Head of caudate nucleus (tissue), 42 donors: ENCODE data around the gene ATP2B2.

Source experiments
- DNase-seq, 42 donors: peaks; one replicate each; pipeline versions ENCODE4 v3.0.0 to v3.0.0-alpha.2; 2020 to 2021; ENCODE audit warnings: mixed read lengths in 7 of 42
- intact Hi-C: fragments of 100-400 bp; cut with DNase I; formaldehyde crosslinking; loops from one replicate; pipeline ENCODE4 v1.15.0; 2022

Gene ATP2B2

DNA sequence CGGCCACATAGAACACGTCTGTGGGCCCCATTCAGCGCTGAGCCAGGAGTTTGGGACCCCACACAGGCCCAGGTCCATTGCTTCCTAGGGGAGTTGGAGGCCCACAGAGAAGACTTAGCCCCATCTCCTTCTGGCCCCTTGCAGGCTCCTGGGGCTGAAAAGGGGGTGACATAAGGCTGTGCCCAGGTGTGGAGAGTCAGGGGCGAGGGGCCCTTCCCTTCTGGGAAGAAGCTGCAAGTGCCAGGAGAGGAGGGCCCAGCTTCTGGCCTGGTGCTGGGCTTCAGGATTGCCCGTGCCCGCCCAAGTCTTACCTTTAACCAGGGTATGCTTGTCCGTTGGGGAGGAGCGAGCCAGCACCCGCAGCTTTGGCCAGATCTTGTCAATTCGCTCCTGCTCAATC lies 155.6 kb downstream of the ATP2B2 start:
- intact Hi-C loops: no loop called here
- no peak for DNase-seq

DNA sequence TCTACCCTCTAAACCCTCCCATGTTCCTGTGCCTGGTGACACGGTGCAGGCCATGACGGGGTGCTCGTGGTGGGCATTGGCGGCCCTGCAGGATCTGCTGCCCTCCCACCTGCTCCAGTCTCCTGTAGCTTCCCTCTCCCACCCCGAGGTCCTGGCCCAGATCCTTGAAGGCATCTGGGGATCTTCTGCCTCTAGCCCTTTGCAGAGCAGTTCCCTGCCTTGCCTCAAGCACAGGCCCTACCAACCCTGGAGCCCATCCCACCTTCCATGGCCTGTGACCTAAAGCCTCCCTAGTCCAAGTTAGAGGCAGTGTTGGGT lies 157.0 kb downstream of the ATP2B2 start:
- DNase-seq: no peak
- intact Hi-C loops: no loop called here

DNA sequence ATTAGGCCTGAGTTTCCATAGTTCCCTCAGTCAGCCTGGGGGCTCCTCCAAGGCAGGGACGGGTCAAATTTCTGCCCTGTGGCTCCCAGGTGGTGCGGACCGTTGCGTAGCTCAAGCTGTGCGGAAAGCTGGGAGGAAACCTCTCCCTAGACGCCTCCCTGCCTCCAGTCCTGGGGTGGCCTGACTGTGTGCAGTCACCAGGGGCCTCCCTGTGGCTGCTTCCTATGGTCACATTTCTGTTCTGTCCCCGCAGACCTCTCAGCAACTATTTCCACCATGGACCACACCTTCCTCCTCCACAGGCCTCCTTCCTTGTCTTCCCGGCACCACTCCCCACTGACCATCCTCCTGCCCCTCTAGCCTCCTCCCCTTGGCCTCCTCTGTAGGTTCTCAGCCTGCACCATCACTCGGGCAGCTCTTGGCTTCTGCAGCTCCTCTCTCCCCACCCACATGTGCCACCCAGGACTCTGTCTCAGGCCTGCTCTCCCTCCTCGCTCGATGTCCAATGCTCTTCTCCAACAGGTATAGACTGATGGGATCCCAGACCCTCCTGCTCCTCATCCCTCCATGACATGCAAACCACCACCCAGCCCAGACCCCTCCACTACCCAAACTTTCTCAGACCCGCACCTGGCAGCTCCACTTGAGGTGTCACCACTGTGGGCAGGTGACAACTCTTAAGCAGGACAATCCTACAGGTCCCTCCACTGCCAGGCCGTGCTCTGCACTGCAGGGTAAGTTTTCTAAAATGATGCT lies 157.6 kb downstream of the ATP2B2 start:
- intact Hi-C loops: no loop called here
- no peak for DNase-seq

DNA sequence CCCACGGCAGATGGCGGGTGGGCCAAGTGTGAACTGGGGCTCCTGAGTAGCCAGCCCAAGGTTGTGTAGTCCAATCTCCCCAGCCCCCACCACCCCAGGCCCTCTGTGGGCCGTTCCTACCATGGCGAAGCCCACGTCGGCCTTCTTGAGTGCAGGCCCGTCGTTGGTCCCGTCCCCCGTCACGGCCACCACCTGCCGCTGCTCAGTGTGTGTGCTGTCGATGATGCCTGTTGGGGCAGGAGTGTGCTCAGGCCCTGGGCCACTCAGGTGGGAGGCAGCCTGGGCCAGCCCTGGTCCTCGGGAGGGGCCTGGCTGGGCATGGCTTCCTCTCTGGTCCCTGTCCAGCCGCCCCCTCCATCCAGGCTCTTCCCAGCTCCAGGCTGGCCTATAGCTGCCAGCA lies 159.5 kb downstream of the ATP2B2 start:
- DNase-seq: no peak
- intact Hi-C loops: no loop called here

DNA sequence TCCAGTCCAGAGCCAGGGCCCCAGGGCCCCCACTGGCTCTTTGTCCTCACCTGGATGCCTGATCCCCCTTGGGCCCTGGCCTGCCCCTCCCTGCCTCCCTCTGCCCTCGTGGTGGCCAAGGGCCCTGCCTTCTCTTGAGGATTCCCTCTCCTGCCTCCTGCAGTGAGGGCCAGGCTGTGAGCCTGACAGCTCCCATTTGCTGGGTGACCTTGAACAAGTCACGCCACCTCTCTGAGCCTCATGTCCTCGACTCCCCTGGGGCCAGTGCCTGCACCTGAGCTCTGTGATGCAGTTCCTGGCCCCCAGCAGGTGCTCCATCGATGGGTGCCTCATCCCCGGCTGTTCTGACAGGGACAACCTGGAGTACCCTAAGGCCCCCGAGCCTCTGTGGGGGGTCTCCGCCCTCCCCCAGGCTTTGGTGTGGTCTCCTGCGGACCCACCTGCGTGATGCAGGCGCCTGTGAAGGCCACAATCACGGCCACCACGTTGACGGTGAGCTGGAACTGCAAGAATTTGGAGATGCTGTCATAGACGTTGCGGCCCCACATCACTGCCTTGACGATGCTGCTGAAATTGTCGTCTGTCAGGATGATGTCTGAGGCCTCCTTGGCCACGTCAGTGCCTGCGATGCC lies 160.3 kb downstream of the ATP2B2 start:
- DNase-seq: no peak
- intact Hi-C loops: loop anchor here (5.0 kb wide), 1 partner anchor 392 kb away; no protein-coding TSS in a partner anchor

DNA sequence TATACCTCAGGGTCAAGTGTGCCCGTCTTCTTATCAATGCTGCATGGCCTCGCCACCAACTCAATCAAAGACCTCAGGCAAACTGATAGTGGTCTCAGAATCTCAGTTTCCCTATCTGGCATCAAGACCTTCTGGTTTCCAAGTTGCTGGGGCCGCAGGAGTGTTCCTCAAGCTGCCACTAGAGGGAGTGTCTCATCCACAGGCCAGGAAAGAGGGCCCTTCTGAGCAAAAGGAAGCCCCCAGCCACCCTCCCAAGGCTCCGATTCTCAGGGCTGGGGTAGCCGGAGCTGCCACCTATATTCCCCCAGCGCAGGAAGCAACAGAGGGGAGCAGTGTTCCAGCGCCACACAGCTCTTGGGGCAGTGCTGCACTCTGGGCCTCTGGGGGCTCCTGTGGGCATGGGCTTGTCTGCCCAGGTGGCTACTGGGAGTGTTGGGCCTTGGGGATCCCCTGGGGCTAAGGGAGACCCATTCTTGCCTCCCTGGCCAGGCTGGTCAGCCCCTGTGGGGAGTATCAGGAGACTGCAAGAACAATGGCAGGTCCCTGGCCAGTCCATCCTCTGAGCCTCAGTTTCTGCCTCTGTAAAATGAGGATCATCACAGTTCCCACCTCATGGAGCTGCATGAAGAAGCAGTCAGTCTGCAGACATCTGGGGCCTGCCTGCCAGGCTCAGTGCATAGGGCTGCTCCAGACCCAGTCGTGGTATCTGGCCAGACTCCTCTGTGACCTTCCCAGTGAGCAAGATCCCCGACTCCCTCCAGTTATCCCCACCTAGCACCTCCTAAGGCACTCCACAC lies 161.0 kb downstream of the ATP2B2 start:
- intact Hi-C loops: loop anchor here (5.0 kb wide), 1 partner anchor 393 kb away; no protein-coding TSS in a partner anchor
- DNase-seq: peak; percentile 21 to 81 (median 56)

DNA sequence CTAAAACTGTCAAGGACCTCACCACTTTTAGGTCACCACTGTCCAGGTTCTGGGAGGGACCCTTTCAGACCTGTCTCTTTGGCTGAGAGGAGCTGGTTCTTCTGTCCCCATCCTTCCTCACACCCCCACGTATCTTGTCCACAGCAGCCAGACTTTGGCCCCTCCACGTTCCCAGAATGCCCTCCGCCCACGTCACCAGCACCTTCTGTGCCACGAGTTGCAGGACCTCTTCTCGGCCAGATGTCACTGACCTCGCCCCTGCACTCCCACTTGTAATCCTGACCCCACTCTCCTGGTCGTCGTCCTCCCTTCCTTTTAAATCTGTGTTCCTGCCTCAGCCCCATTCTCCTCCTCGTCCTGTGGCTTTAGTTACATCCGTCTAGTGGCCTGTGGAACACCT lies 161.9 kb downstream of the ATP2B2 start:
- DNase-seq: no peak
- intact Hi-C loops: loop anchor here (5.0 kb wide), 1 partner anchor 394 kb away; no protein-coding TSS in a partner anchor

DNA sequence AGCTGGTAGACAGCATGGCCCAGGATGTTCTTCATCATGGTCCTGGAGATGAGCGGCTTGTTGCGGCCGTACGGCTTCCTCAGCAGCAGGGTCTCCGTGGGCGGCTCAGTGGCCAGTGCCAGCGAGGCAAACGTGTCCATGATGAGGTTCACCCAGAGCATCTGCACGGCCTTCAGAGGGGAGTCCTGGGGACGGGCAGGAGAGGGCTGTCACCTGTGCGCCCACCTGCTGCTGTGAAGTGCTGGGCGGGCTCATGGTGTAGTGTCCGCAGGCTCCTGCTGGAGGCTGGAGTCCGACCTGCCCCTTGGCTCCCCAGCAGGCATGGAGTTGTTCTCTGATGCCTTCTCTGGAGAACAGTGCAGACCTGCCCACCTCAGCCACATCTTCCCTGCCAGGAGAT lies 162.6 kb downstream of the ATP2B2 start:
- intact Hi-C loops: loop anchor here (5.0 kb wide), 1 partner anchor 395 kb away; no protein-coding TSS in a partner anchor
- no peak for DNase-seq

DNA sequence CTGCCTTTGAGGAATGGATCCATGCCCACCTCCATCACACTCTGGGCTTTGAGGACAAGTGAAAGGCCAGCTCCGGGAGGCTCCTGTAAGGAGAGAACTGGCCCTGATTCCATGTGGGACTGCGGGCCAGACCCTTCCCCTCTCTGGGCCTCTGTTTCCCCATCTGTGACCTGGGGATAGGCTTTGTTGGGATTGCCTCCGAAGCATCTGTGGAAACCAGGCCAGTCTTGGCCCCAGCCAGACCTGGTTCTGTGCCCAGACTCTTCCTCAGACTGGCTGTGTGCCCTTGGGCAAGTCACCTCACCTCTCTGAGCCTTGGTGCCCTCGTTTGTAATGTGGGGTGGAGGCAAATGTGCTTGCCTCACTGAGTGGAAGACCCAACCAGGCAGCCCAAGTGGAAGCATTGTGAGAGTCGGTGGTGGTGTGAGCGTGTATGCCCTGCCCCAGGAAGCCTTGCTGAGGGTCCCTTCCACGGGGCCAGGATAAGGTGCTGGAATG lies 163.4 kb downstream of the ATP2B2 start:
- no peak for DNase-seq
- intact Hi-C loops: loop anchor here (5.0 kb wide), 1 partner anchor 395 kb away; no protein-coding TSS in a partner anchor

DNA sequence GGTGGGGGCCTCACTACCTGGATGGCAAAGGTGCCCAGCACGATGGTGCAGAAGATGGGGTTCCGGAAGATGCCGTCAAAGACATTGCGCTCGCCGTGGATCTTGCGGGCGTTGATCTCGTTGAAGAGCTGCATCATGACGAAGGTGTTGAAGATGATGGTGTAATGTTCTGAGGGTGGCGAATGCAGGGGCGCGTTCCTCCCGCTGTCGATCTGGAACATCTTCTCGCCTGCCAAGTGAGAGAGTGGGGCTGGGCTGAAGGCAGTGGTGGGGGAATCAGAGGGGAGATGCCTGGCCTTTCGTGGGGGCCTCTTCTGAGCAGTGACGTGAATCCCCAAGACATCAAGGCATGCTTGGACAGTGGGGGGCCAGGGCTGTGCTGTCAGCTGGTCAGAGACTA lies 164.9 kb downstream of the ATP2B2 start:
- intact Hi-C loops: loop anchor here (5.0 kb wide), 1 partner anchor 397 kb away; no protein-coding TSS in a partner anchor
- peak in 39 of 42 donors; percentile 29 to 87 (median 61) for DNase-seq

DNA sequence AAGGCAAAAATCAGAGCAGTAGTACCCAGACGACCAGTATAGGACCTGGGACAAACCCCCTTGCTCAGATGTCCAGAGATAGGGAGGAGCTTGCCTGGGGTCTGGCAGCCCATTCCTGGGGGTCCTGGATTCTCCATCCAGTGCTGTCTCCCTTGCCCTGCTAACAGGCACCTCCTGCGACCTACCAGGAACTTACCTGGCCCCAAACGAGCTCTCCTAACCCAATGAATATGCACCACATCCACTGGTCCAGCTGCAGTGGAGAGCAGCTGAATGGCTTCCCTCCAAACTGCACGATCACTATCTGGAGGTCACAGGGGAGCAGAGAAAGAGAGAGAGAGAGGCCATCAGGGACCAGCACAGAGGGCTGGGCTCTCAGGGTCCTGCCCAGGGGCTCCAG lies 165.3 kb downstream of the ATP2B2 start:
- intact Hi-C loops: loop anchor here (5.0 kb wide), 1 partner anchor 397 kb away; no protein-coding TSS in a partner anchor
- no peak for DNase-seq

DNA sequence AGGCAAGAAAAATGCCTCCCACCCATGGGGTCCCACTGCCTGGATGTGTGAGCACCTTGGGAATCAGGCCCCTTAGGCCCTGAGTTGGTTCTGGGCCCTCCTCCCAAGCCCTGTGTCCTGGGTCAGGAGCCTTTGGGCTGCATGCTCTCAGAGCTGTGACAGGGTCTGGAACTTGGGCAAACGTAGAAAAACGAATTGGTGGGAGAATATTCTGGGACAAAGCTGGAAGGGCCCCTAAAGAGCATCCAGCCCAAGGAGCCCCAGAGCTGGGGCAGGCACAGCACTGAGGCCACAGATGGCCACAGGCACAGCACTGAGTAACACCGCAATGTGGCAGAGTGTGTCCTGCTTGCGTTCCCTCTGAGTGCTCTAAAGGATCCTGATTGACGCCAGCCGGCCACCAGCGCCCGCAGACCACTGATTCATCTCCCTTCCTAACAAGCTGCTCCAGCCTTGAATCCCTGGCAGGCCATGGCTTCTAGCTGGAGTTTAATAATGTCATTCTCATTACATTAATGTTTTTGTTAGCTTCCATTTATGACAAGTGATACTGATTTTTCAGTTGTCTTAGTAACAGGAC lies 165.9 kb downstream of the ATP2B2 start:
- intact Hi-C loops: no loop called here
- no peak for DNase-seq

DNA sequence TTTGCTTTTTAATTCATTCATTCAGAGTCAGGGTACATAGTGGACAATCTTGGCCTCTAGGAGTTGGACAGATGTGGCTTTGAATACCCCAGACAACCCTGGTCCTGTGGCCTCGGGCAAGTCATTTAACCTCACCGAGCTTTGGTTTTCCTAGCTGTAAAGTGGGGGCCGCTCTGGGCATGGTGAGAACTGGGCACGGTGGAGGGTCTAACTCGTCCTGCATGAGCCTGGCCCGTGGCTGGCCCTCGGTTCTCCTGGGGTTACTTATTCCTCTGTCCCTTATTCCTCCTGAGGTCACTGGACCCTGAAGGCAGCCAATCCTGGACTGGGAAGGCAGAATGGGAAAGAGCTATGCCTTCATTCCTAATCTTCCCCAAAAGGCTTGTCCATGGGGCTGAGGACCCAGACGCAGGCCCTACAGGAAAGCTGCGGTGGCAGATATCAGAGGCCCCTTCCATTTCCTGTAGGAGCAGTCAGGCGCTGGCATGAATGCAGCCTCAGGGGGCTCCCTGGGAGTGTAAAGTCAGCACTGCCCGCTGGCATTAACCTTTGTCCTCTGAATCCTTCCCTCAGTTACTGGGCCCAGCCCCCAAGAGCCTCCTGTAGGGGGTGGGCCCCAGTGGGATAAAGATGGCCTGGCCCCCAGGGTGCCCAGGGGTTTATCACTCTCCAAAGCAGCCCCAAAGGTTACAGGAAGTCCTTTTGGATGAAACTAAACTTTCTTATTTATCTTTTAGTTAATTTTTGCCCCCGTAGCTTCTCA lies 166.6 kb downstream of the ATP2B2 start:
- intact Hi-C loops: no loop called here
- no peak for DNase-seq

DNA sequence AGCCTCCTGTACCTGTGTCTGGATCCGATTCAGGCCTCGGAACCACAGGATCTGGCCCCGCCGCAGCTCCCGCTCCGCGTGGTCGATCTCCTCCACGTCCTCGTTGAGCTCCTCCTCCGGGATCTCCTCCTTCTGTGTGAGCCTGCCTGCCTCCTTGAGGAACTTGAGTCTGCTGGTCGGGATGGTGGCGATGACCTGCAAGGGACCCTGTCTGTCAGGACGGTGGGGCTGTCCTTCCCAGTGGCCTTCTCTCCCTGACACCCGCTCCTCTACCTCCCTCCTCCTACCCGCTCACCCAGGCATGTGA lies 167.3 kb downstream of the ATP2B2 start:
- intact Hi-C loops: no loop called here
- DNase-seq: peak in 11 of 42 donors; percentile 21 to 69 (median 40)

DNA sequence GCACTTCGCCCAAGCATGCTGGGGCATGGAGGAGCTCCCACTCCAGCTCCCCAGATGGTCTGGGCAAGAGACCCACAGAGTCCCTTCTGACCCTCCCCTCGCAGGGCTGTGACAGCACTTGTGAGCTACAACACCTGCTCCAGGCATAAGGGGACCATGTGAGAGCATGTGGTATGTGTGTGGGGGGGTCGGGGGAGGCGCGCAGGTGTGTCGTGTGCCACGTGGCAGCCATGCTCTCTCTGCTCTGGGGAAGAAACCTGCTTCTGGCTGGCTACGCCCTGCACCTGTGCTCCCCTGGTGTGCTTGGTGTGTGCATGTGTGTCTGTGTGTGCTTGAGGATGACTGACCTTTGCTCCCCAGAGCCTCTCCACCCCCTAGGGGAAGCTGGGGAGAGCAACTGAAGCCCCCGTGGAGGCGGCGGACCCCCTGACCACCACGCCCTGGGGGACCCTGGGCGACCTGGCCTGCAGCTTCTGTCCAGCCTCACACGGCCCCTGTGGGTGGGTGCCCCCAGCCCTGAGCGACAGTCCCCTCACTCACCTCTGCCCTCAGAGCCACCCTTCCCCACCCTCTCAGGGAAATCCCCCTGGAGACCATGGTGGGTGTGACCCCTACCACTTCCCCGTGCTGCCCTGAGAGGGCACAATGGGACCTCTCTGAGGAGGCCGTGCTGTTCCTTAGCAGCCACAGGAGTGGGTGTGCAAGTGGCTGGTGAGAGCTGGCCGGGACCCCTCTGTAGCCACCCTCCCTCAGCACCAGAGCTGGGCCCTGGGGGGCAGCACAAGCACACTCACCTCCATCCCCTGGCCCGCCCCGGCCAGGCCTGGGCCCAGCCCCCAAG lies 167.8 kb downstream of the ATP2B2 start:
- intact Hi-C loops: no loop called here
- DNase-seq: peak in 2 of 42 donors; percentile 25 to 28

DNA sequence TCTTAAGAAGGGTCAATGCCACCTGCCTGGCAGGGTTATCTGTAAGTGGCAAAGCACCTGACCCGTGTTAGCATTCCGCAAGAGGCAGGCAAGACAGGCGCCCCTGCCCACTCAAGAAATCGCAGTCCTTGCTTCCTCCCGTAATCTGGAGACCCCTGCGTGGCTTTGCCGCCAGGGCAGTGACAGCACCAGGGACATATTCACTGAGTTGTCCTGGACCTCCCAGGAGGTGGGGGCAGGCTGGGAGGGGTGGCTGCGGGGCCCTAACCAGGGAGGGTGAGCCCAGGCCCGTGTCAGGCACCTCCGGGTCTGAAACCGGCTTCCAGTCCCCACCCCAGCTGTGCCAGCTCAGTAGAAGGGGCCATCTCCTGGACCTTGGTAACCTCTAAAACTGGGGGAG lies 168.6 kb downstream of the ATP2B2 start:
- intact Hi-C loops: no loop called here
- DNase-seq: no peak

DNA sequence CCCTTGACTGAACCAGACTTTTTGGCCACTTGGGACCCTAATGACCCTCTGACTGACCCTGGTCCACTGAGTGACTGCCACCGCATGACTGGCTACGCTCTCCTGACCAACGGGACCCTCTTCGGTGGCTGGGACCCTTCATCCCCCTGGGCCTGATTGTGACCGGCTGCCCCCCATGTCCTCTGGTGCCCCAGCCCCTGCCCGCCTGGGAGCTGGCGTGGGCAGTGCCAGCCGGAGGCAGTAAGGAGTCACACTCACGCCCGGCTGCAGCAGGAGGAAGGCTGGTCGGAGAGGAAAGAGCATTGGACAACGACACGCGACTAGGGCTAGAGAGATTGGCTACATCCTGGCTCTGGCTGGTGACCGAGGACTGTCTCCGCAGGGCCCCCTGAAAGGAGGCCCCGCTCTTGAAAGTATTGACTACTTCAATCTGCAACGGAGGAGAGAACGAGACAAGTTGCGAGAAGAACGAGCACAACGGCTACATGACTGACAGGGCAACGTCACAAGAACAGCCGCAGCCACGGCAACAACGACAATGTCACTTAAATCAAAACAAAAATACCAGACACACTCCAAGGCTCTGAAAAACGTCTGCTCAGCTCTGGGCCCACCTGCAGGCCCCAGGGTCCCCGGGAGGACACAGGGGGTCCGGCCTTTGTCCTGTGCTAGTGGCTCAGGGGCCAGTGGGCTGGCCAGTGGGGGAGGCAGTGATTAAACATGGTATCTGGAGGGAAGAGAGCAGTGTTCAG lies 169.3 kb downstream of the ATP2B2 start:
- DNase-seq: peak in 1 of 42 donors; percentile 33

More for the DNA sequence above, 169.3 kb downstream of the ATP2B2 start:
- intact Hi-C loops: no loop called here
